Measurements from ENCODE around the gene DOK6.

The DOK6 gene

GRCh38 chr18:69747388-69747787 is 346.7 kb downstream of the DOK6 start:
- H3K4me2 ChIP-seq = no peak overlapping the region
- H4K20me1 ChIP-seq = no peaks in the 10 kb centered on the region
- no peak for TF ChIP-seq Cebpa-rat (IDR thresholded peaks at IDR 0.05)
- H3K36me3 ChIP-seq = no peaks in the 10 kb centered on the region
- H3K4me3 ChIP-seq = no peak overlapping the region
- H3K9me3 ChIP-seq = no peaks in the 10 kb centered on the region
- no peaks in the 10 kb centered on the region for H3K27me3 ChIP-seq
- no peak overlapping the region for H3K27ac ChIP-seq
- H3K4me1 ChIP-seq = peaks cover 4% of the 10 kb centered on the region; the same call in 1 of the 2 replicates
- no peak overlapping the region for H3K9ac ChIP-seq

- no peak for TF ChIP-seq Cebpa-rat (IDR thresholded peaks at IDR 0.05)
- H3K27ac ChIP-seq = no peak overlapping the region
- no peaks in the 10 kb centered on the region for H3K27me3 ChIP-seq
- H3K4me3 ChIP-seq = no peak overlapping the region
- no peaks in the 10 kb centered on the region for H3K4me1 ChIP-seq
- no peaks in the 10 kb centered on the region for H3K9me3 ChIP-seq
- H4K20me1 ChIP-seq = no peaks in the 10 kb centered on the region
- no peak overlapping the region for H3K4me2 ChIP-seq
- no peaks in the 10 kb centered on the region for H3K36me3 ChIP-seq
- no peak overlapping the region for H3K9ac ChIP-seq
These were observed 352.2 kb downstream of the DOK6 start for GRCh38 chr18:69752737-69753380.

- no peaks in the 10 kb centered on the region for H4K20me1 ChIP-seq
- H3K36me3 ChIP-seq = no peaks in the 10 kb centered on the region
- no peak overlapping the region for H3K4me2 ChIP-seq
- H3K27ac ChIP-seq = no peak overlapping the region
- no peaks in the 10 kb centered on the region for H3K9me3 ChIP-seq
- H3K27me3 ChIP-seq = no peaks in the 10 kb centered on the region
- no peak overlapping the region for H3K4me3 ChIP-seq
- TF ChIP-seq Cebpa-rat (IDR thresholded peaks at IDR 0.05) = no peak
- H3K9ac ChIP-seq = no peak overlapping the region
- no peaks in the 10 kb centered on the region for H3K4me1 ChIP-seq
These were observed 353.4 kb downstream of the DOK6 start for GRCh38 chr18:69754108-69754507.

- Histone ChIP-seq H3K36me3 (no peaks in the 10 kb centered on the region), H3K4me3 (no peak overlapping the region), H3K4me2 (no peak overlapping the region), H3K27me3 (no peaks in the 10 kb centered on the region), H3K9me3 (no peaks in the 10 kb centered on the region), H3K9ac (no peak overlapping the region), H3K4me1 (no peaks in the 10 kb centered on the region), H3K27ac (no peak overlapping the region), H4K20me1 (no peaks in the 10 kb centered on the region)
- TF ChIP-seq Cebpa-rat (IDR thresholded peaks at IDR 0.05) = no peak
These were observed 354.4 kb downstream of the DOK6 start for GRCh38 chr18:69755041-69755440.

- Histone ChIP-seq H3K9me3 (no peaks in the 10 kb centered on the region), H3K4me3 (no peak overlapping the region), H3K9ac (no peak overlapping the region), H3K4me2 (no peak overlapping the region), H3K36me3 (no peaks in the 10 kb centered on the region), H4K20me1 (no peaks in the 10 kb centered on the region), H3K27ac (no peak overlapping the region), H3K4me1 (no peaks in the 10 kb centered on the region), H3K27me3 (no peaks in the 10 kb centered on the region)
- TF ChIP-seq Cebpa-rat (IDR thresholded peaks at IDR 0.05) = no peak
These were observed 355.3 kb downstream of the DOK6 start for GRCh38 chr18:69755856-69756496.

GRCh38 chr18:69757733-69758132 is 357.0 kb downstream of the DOK6 start:
- H3K27ac ChIP-seq = no peak overlapping the region
- no peak for TF ChIP-seq Cebpa-rat (IDR thresholded peaks at IDR 0.05)
- H3K36me3 ChIP-seq = no peaks in the 10 kb centered on the region
- H3K4me2 ChIP-seq = no peak overlapping the region
- no peaks in the 10 kb centered on the region for H4K20me1 ChIP-seq
- no peaks in the 10 kb centered on the region for H3K27me3 ChIP-seq
- H3K4me1 ChIP-seq = no peaks in the 10 kb centered on the region
- no peak overlapping the region for H3K9ac ChIP-seq
- H3K9me3 ChIP-seq = no peaks in the 10 kb centered on the region
- H3K4me3 ChIP-seq = no peak overlapping the region

GRCh38 chr18:69758458-69758857 is 357.8 kb downstream of the DOK6 start:
- no peak for TF ChIP-seq Cebpa-rat (IDR thresholded peaks at IDR 0.05)
- Histone ChIP-seq H3K4me1 (no peaks in the 10 kb centered on the region), H3K9me3 (no peaks in the 10 kb centered on the region), H3K27me3 (no peaks in the 10 kb centered on the region), H3K9ac (no peak overlapping the region), H3K4me3 (no peak overlapping the region), H3K4me2 (no peak overlapping the region), H4K20me1 (no peaks in the 10 kb centered on the region), H3K27ac (no peak overlapping the region), H3K36me3 (no peaks in the 10 kb centered on the region)

GRCh38 chr18:69759046-69759445 is 358.4 kb downstream of the DOK6 start:
- Histone ChIP-seq H3K9me3 (no peaks in the 10 kb centered on the region), H3K4me1 (no peaks in the 10 kb centered on the region), H3K36me3 (no peaks in the 10 kb centered on the region), H3K27me3 (no peaks in the 10 kb centered on the region), H3K27ac (no peak overlapping the region), H3K4me3 (no peak overlapping the region), H3K9ac (no peak overlapping the region), H4K20me1 (no peaks in the 10 kb centered on the region), H3K4me2 (no peak overlapping the region)
- no peak for TF ChIP-seq Cebpa-rat (IDR thresholded peaks at IDR 0.05)

GRCh38 chr18:69763002-69763401 is 362.3 kb downstream of the DOK6 start:
- no peaks in the 10 kb centered on the region for H3K9me3 ChIP-seq
- H3K4me3 ChIP-seq = no peak overlapping the region
- H3K27ac ChIP-seq = no peak overlapping the region
- no peaks in the 10 kb centered on the region for H3K36me3 ChIP-seq
- H4K20me1 ChIP-seq = no peaks in the 10 kb centered on the region
- no peak overlapping the region for H3K9ac ChIP-seq
- H3K4me2 ChIP-seq = no peak overlapping the region
- no peaks in the 10 kb centered on the region for H3K27me3 ChIP-seq
- TF ChIP-seq Cebpa-rat (IDR thresholded peaks at IDR 0.05) = no peak
- no peaks in the 10 kb centered on the region for H3K4me1 ChIP-seq

- Histone ChIP-seq H4K20me1 (no peaks in the 10 kb centered on the region), H3K4me3 (no peak overlapping the region), H3K27me3 (no peaks in the 10 kb centered on the region), H3K36me3 (no peaks in the 10 kb centered on the region), H3K4me1 (no peaks in the 10 kb centered on the region), H3K4me2 (no peak overlapping the region), H3K27ac (no peak overlapping the region), H3K9ac (no peak overlapping the region), H3K9me3 (no peaks in the 10 kb centered on the region)
- TF ChIP-seq Cebpa-rat (IDR thresholded peaks at IDR 0.05) = no peak
These were observed 363.1 kb downstream of the DOK6 start for GRCh38 chr18:69763821-69764220.
